ENCODE measurements around the gene ANGPT4. TPM values are rescaled to one million over a fixed set of nuclear protein-coding genes. Genes with fewer than 3 reads are reported as not detected.

ANGPT4 gene
- total RNA-seq, 1 experiment from 2014 or later, result not detected

- H3K27me3 ChIP-seq (replicated peaks; ENCODE audit: control insufficient read depth, insufficient read depth, low read length), result no peaks in the 10 kb centered on the region
- Mint-ChIP-seq H3K4me3 (ENCODE audit: unreplicated experiment) (no peak overlapping the region), H3K27me3 (ENCODE audit: insufficient read depth, unreplicated experiment) (no peaks in the 10 kb centered on the region), H3K27ac (ENCODE audit: unreplicated experiment) (no peak overlapping the region), H3K36me3 (ENCODE audit: insufficient read depth, unreplicated experiment) (peaks cover 11% of the 10 kb centered on the region), H3K4me1 (ENCODE audit: low read depth, unreplicated experiment) (peaks cover 7% of the 10 kb centered on the region), H3K9me3 (ENCODE audit: unreplicated experiment) (peaks cover 11% of the 10 kb centered on the region)
- no peaks in the 10 kb centered on the region for H3K36me3 ChIP-seq (ENCODE audit: control insufficient read depth, insufficient read depth, low read length)
- BruUV-seq (replicated peaks), result no TSS peak
- no peaks in the 10 kb centered on the region for H3K9me3 ChIP-seq
- CTCF ChIA-PET, result no interaction called here
- H3K4me3 ChIP-seq (ENCODE audit: low read depth, low read length), result no peak overlapping the region
- peaks cover 13% of the 10 kb centered on the region for H3K4me1 ChIP-seq
- no peak for DNase-seq
- POLR2A ChIA-PET, result no interaction called here
- intact Hi-C loops (cut with micrococcal nuclease; ENCODE audit: unreplicated experiment), result no loop called here
- TF ChIP-seq CTCF (IDR thresholded peaks at IDR 0.05; ENCODE audit: insufficient read depth in 1 of 2, low read depth in 1 of 2, low read length in 1 of 2, severe bottlenecking in 1 of 2, unreplicated experiment in 1 of 2), result no peak
Measured at GRCh38 chr20:821731-822065, 94.4 kb downstream of the ANGPT4 start.

GRCh38 chr20:821046-821730 is 94.9 kb downstream of the ANGPT4 start:
- no peaks in the 10 kb centered on the region for H3K27me3 Mint-ChIP-seq (ENCODE audit: insufficient read depth, unreplicated experiment)

GRCh38 chr20:820323-820953 is 95.7 kb downstream of the ANGPT4 start:
- Mint-ChIP-seq H3K4me1 (ENCODE audit: low read depth, unreplicated experiment) (peaks cover 7% of the 10 kb centered on the region), H3K4me3 (ENCODE audit: unreplicated experiment) (no peak overlapping the region), H3K27me3 (ENCODE audit: insufficient read depth, unreplicated experiment) (no peaks in the 10 kb centered on the region), H3K36me3 (ENCODE audit: insufficient read depth, unreplicated experiment) (peaks cover 11% of the 10 kb centered on the region), H3K27ac (ENCODE audit: unreplicated experiment) (peak overlapping the region; percentile 2), H3K9me3 (ENCODE audit: unreplicated experiment) (peaks cover 11% of the 10 kb centered on the region)
- ChIA-PET POLR2A (no interaction called here), CTCF (no interaction called here)
- Histone ChIP-seq H3K27me3 (replicated peaks; ENCODE audit: control insufficient read depth, insufficient read depth, low read length) (no peaks in the 10 kb centered on the region), H3K4me3 (ENCODE audit: low read depth, low read length) (no peak overlapping the region), H3K36me3 (ENCODE audit: control insufficient read depth, insufficient read depth, low read length) (no peaks in the 10 kb centered on the region), H3K4me1 (peaks cover 13% of the 10 kb centered on the region), H3K9me3 (no peaks in the 10 kb centered on the region)
- BruUV-seq (replicated peaks), result no TSS peak
- TF ChIP-seq CTCF (IDR thresholded peaks at IDR 0.05; ENCODE audit: insufficient read depth in 1 of 2, low read depth in 1 of 2, low read length in 1 of 2, severe bottlenecking in 1 of 2, unreplicated experiment in 1 of 2), result no peak
- DNase-seq, result no peak
- intact Hi-C loops (cut with micrococcal nuclease; ENCODE audit: unreplicated experiment), result no loop called here

More at GRCh38 chr20:821046-821730, 94.9 kb downstream of the ANGPT4 start:
- no peak for TF ChIP-seq CTCF (IDR thresholded peaks at IDR 0.05; ENCODE audit: insufficient read depth in 1 of 2, low read depth in 1 of 2, low read length in 1 of 2, severe bottlenecking in 1 of 2, unreplicated experiment in 1 of 2)
- POLR2A ChIA-PET, result no interaction called here
- Histone ChIP-seq H3K9me3 (no peaks in the 10 kb centered on the region), H3K4me1 (peaks cover 13% of the 10 kb centered on the region), H3K27me3 (replicated peaks; ENCODE audit: control insufficient read depth, insufficient read depth, low read length) (no peaks in the 10 kb centered on the region), H3K36me3 (ENCODE audit: control insufficient read depth, insufficient read depth, low read length) (no peaks in the 10 kb centered on the region), H3K4me3 (ENCODE audit: low read depth, low read length) (no peak overlapping the region)
- Mint-ChIP-seq H3K9me3 (ENCODE audit: unreplicated experiment) (peaks cover 11% of the 10 kb centered on the region), H3K4me3 (ENCODE audit: unreplicated experiment) (no peak overlapping the region), H3K4me1 (ENCODE audit: low read depth, unreplicated experiment) (peaks cover 7% of the 10 kb centered on the region), H3K27ac (ENCODE audit: unreplicated experiment) (no peak overlapping the region), H3K36me3 (ENCODE audit: insufficient read depth, unreplicated experiment) (peaks cover 11% of the 10 kb centered on the region)
- intact Hi-C loops (cut with micrococcal nuclease; ENCODE audit: unreplicated experiment), result no loop called here
- CTCF ChIA-PET, result no interaction called here
- no TSS peak for BruUV-seq (replicated peaks)
- no peak for DNase-seq

Other genes with a start within 250 kb of the ANGPT4 start
- not detected in 2 replicates for gene SCRT2, start 240.5 kb downstream of the ANGPT4 start, total RNA-seq (2022)
- 0.50 and 0.56 TPM in 2 replicates for gene SLC52A3, start 147.8 kb downstream of the ANGPT4 start, total RNA-seq (2022)
- 13.8 and 18.4 TPM in 2 replicates for gene FAM110A, start 82.6 kb downstream of the ANGPT4 start, total RNA-seq (2022)
- gene RSPO4, start 86.0 kb upstream of the ANGPT4 start, total RNA-seq (2022), result 0.26 and 0.41 TPM in 2 replicates
- gene PSMF1, start 202.3 kb upstream of the ANGPT4 start, total RNA-seq (2022), result 121 and 141 TPM in 2 replicates